Psoas muscle (tissue), 8 donors: ENCODE data around the gene SYMPK. TPM values are rescaled to one million over a fixed set of nuclear protein-coding genes. Genes with fewer than 3 reads are reported as not detected.

Source experiments
- ATAC-seq, 4 donors: fragments of 200-7000 bp; cut with Tn5 transposase; one replicate each; pipeline ENCODE4 v1.9.1; 2020; ENCODE audit warnings: moderate library complexity in 3 of 4, mild to moderate bottlenecking in 2 of 4
- DNase-seq, 2 donors: peaks; one replicate each; pipeline ENCODE4 v3.0.0-alpha.2; 2020
- H3K27ac ChIP-seq: fragments of 200-600 bp; one replicate; pipeline ENCODE4 v1.8.0; 2022
- H3K27me3 ChIP-seq, 3 donors: fragments of 200-600 bp in 1 of 3; one replicate each; pipeline versions ENCODE4 v1.6.1 to v1.8.0; 2013 to 2022; ENCODE audit warnings: low read length in 2 of 3, mild to moderate bottlenecking in 2 of 3, moderate library complexity in 1 of 3; ENCODE audit not compliant: insufficient read depth in 3 of 3
- H3K36me3 ChIP-seq, 2 donors: fragments of 200-600 bp in 1 of 2; one replicate each; pipeline versions ENCODE4 v1.6.1 to v1.8.0; 2013 to 2022; ENCODE audit warnings: low read depth in 1 of 2, mild to moderate bottlenecking in 1 of 2, moderate library complexity in 1 of 2; ENCODE audit not compliant: insufficient read depth in 1 of 2
- H3K4me1 ChIP-seq: fragments of 200-600 bp; one replicate; pipeline ENCODE4 v1.8.0; 2022
- H3K4me3 ChIP-seq: fragments of 200-600 bp; one replicate; pipeline ENCODE4 v1.8.0; 2022; ENCODE audit warnings: mild to moderate bottlenecking
- H3K9me3 ChIP-seq: fragments of 200-600 bp; one replicate; pipeline ENCODE4 v1.8.0; 2022
- CTCF ChIP-seq: fragments of 200-600 bp; IDR thresholded peaks from one replicate; pipeline ENCODE4 v1.8.0; 2022; ENCODE audit warnings: antibody characterized with exemption
- WGBS, 3 donors: extraction: QIAGEN DNeasy Blood & Tissue Kit; methylation state at CpG; one replicate each; pipeline versions ENCODE4 v1.1.6 to v1.1.7; 2013; 5-methylcytosine and 5-hydroxymethylcytosine counted together
- intact Hi-C, 2 donors: fragments of 100-400 bp; cut with DNase I; formaldehyde crosslinking; loops; one replicate each; pipeline versions ENCODE4 v1.11.0 to v1.14.2; 2022
- polyA plus RNA-seq, 3 donors: library from polyadenylated mRNA; stranded (reverse); fragments of 200-250 nt; gene quantifications; one replicate each; pipeline ENCODE4 v1.2.3, GENCODE V29; 2013
- total RNA-seq, 4 donors: library from RNA; stranded (reverse); fragmentation: NEBNext Ultra II Directional in 2 of 4; extraction: Animal tissue kit (Norgen Biotek cat#: 25700) in 2 of 4; gene quantifications; one replicate each; pipeline versions ENCODE4 v1.2.1 to v1.2.4, GENCODE V29; 2021 to 2023
- donor health status: healthy with polysubstance abuse.
- donor health status: DM: no; HTN: no; CAD: no; lungs with moderate emphysema.
- donor health status: Bipolar disorder and iron deficiency.
- donor health status: healthy.
- donor health status: DM: yes; HTN: yes; CAD: no.
- donor health status: DM: no; HTN: no; CAD: no.
- donor health status: DM: no; HTN: no; CAD: no.
- donor health status: DM: yes; HTN: yes; CAD: no.

The SYMPK gene
- total and polyA plus RNA-seq, 7 donors: 27.6 to 80.3 (median 47.6) TPM

GRCh38 chr19:45883881-45884681 lies 21.1 kb upstream of the SYMPK start:
- Histone ChIP-seq H3K4me1 (peaks cover 29% of the 10 kb centered on the region), H3K4me3 (peak overlapping the region; percentile 87), H3K36me3 (peaks cover 0 to 17% of the 10 kb centered on the region in 2 donors), H3K27ac (peak overlapping the region; percentile 86), H3K27me3 (no peaks in the 10 kb centered on the region), H3K9me3 (no peaks in the 10 kb centered on the region)
- DNase-seq: no peak
- intact Hi-C loops: loop anchor here in 1 of 2 donors (1.0 to 2.0 kb wide), 2 partner anchors 19 to 67 kb away; partner anchors contain the start of gene FOXA3
- no peak for ATAC-seq
- WGBS, 3 donors: 85 to 89% (median 87%) methylated on average over 50 to 57 of the region's 57 CpGs
- no peak for TF ChIP-seq CTCF

GRCh38 chr19:45883586-45883880 lies 20.6 kb upstream of the SYMPK start:
- 33 to 44% (median 42%) methylated on average over 5 of the region's 5 CpGs for WGBS, 3 donors
- H3K4me3 ChIP-seq: peak overlapping the region; percentile 87
- H3K4me1 ChIP-seq: peaks cover 29% of the 10 kb centered on the region
- peak overlapping the region; percentile 51 for H3K27ac ChIP-seq
- no peaks in the 10 kb centered on the region for H3K9me3 ChIP-seq
- ATAC-seq (no peak), DNase-seq (no peak)
- peaks cover 0 to 17% of the 10 kb centered on the region in 2 donors for H3K36me3 ChIP-seq
- TF ChIP-seq CTCF: no peak
- peaks cover 0 to under 1% (median 0%) of the 10 kb centered on the region in 3 donors for H3K27me3 ChIP-seq
- intact Hi-C loops: loop anchor here in 1 of 2 donors (1.0 kb wide), 1 partner anchor 66 kb away; no protein-coding TSS in a partner anchor

- peak; percentile 85 for TF ChIP-seq CTCF
- 23 to 24% (median 24%) methylated on average over 45 to 47 of the region's 47 CpGs for WGBS, 3 donors
- ATAC-seq: peak; percentile 20 to 40 (median 30)
- H3K4me3 ChIP-seq: peak overlapping the region; percentile 87
- DNase-seq: peak; percentile 82 to 89
- H3K27ac ChIP-seq: peak overlapping the region; percentile 36
- no peaks in the 10 kb centered on the region for H3K9me3 ChIP-seq
- H3K36me3 ChIP-seq: peaks cover 0 to 17% of the 10 kb centered on the region in 2 donors
- peaks cover 29% of the 10 kb centered on the region for H3K4me1 ChIP-seq
- peaks cover 0 to 1% (median 0%) of the 10 kb centered on the region in 3 donors for H3K27me3 ChIP-seq
- intact Hi-C loops: loop anchor here in 1 of 2 donors (1.0 kb wide), 1 partner anchor 66 kb away; no protein-coding TSS in a partner anchor
These were observed 20.0 kb upstream of the SYMPK start for GRCh38 chr19:45882652-45883585.

- Histone ChIP-seq H3K27me3 (peaks cover 0 to 3% (median 1%) of the 10 kb centered on the region in 3 donors), H3K27ac (no peak overlapping the region), H3K9me3 (no peaks in the 10 kb centered on the region), H3K4me1 (peaks cover 29% of the 10 kb centered on the region), H3K4me3 (peak overlapping the region; percentile 87), H3K36me3 (peaks cover 0 to 17% of the 10 kb centered on the region in 2 donors)
- 51 to 63% (median 62%) methylated on average over 4 of the region's 4 CpGs for WGBS, 3 donors
- DNase-seq (no peak), ATAC-seq (no peak)
- intact Hi-C loops: no loop called here
- no peak for TF ChIP-seq CTCF
These were observed 19.1 kb upstream of the SYMPK start for GRCh38 chr19:45881909-45882528.
